GM12801 (cell line): ENCODE data around the gene POLR2B.

Experiments used
- TF ChIP-seq, protein P1 (sequence below): IDR thresholded peaks from one replicate; pipeline ENCODE4 v1.5.1; 2011; ENCODE audit warnings: control low read depth; ENCODE audit not compliant: insufficient read length; ENCODE audit errors: extremely low read depth

POLR2B gene

DNA sequence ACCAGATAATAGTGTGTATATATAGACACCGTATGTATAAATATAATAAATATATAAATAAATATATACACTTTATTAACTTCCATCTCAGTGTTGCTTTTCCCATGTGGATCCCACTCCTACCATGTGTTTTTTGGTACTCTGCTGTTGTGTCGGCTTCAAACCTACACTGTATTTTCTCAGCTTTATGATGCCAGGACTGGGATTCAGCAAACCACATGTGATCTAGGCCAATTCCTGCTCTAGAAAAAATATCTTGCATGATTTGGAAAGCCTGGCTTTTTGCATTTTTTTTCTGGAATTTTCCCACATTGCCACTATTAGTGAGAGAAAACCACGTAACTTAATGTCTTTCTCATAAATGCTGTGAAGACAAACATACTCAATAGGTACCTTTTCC, 55.8 kb downstream of the POLR2B start:
- TF ChIP-seq, protein P1, sequence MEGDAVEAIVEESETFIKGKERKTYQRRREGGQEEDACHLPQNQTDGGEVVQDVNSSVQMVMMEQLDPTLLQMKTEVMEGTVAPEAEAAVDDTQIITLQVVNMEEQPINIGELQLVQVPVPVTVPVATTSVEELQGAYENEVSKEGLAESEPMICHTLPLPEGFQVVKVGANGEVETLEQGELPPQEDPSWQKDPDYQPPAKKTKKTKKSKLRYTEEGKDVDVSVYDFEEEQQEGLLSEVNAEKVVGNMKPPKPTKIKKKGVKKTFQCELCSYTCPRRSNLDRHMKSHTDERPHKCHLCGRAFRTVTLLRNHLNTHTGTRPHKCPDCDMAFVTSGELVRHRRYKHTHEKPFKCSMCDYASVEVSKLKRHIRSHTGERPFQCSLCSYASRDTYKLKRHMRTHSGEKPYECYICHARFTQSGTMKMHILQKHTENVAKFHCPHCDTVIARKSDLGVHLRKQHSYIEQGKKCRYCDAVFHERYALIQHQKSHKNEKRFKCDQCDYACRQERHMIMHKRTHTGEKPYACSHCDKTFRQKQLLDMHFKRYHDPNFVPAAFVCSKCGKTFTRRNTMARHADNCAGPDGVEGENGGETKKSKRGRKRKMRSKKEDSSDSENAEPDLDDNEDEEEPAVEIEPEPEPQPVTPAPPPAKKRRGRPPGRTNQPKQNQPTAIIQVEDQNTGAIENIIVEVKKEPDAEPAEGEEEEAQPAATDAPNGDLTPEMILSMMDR = no peak

DNA sequence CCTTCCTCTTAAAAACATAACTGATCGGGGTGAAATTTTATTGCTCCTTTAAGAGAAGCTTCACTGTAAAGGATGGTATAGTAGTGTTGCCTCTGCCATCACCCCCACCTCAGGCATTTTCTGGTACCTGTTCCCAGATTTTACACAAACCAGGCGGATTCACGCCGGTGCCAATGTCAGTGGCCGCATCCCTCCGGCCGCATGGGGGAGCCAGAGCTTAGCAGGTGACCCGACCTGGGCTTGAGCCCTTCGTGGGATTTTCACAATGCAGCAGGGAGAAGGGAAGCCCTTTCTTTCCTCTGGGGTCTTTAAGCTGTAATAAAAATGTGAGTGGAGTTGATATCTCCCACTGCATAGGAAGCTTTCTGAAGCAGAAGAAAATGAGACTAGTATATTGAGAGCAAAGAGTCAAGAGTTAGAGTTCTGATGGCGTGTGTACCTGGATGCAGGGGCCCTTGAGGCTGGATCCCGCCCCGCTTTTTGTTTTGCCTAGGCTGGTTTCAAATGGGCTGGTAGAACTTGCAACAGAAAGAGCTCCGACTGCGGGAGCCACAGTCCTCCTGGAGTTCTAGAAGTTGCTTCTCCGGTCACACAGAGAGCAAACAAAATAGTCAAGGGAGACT, 59.4 kb downstream of the POLR2B start:
- TF ChIP-seq, protein P1 = no peak

GRCh38 chr4:57039345-57039744, 60.6 kb downstream of the POLR2B start:
- TF ChIP-seq, protein P1 = no peak

- TF ChIP-seq, protein P1 = no peak
These were observed 61.8 kb downstream of the POLR2B start for GRCh38 chr4:57040510-57040909.

- TF ChIP-seq, protein P1 = no peak
These were observed 62.3 kb downstream of the POLR2B start for GRCh38 chr4:57041020-57041419.

DNA sequence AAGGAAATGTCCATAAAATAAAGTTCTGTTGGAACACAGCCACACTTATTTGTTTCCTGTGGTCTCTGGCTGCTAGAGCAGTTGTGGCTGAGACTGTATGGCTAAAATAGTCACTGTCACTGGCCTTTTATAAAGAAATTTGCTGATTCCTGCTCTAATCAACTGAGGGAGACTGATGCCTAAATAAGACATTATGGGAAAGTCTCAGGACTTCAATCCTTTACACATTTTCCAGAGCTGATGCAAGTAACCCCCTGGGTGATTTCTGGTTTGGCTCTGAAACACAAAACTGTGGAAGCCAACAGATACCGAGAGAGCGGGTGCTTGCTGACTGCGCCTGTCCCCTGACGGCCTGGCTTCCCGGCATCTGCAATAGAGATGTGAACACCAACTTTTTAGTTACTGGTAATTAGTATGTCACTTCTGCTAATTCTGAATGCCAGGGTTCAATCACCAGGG, 64.0 kb downstream of the POLR2B start:
- TF ChIP-seq, protein P1 = no peak

- TF ChIP-seq, protein P1 = no peak
These were observed 64.9 kb downstream of the POLR2B start for GRCh38 chr4:57043347-57044251.
